GM19452 (cell line): Measurements from ENCODE around the gene MMRN1.

Experiments
- ATAC-seq: cut with Tn5 transposase; IDR thresholded peaks from one replicate; pipeline ENCODE4 v1.9.1; 2021; ENCODE audit not compliant: unreplicated experiment

Gene MMRN1

DNA sequence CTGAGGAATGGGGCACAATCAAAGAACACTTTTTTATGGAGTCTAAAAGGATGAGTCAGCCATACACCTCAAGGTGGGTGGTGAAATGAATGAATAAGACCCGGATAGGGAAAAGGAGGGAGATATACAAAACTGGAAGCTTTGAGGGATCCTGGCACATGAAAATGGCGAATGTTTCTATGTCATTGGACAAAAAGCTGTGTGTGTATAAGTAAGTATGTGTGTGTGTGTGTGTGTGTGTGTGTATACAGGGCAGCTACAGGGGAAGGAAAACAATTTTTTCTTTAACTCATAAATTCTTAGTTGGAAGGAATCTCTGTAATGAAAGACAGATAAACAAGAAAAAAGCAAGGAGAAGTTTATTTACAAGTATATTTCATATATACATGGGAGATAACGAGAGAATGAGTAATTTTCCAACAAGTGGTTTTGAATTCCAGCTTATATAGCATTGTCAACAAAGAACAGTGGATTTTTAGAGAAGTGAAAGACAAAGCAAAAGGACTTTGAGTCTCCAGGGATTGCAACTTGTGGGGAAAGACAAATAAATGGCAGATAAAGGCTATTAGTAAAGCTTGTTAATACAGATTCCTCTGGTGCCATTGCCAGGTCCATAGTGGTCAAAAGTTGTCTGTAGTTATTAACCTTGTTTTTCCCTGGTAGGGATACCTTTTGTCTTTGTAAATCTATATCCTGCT lies 99.7 kb downstream of the MMRN1 start:
- ATAC-seq = no peak

- ATAC-seq = no peak
Measured at GRCh38 chr4:89995006-89995405, 100.4 kb downstream of the MMRN1 start.

DNA sequence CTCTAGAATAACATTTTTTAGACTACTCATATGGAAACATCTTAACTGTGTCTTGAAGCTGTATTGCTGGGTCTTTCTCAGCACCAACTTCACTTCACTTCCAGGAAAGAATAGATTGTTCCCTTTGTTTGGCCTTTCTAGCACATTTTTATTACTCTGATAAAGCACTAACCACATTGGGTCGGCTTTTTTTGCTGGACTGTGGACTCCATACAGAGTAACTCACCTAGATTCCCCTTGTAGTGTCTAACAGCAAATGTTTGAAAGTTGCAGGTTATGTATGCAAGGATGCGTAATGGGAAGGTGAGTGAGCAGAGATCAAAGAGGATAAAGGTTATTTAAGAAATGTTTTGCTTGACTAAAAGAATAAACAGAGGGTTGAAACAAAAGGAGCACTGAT lies 101.2 kb downstream of the MMRN1 start:
- no peak for ATAC-seq

- ATAC-seq = no peak
Measured at GRCh38 chr4:89997171-89997704, 102.6 kb downstream of the MMRN1 start.

DNA sequence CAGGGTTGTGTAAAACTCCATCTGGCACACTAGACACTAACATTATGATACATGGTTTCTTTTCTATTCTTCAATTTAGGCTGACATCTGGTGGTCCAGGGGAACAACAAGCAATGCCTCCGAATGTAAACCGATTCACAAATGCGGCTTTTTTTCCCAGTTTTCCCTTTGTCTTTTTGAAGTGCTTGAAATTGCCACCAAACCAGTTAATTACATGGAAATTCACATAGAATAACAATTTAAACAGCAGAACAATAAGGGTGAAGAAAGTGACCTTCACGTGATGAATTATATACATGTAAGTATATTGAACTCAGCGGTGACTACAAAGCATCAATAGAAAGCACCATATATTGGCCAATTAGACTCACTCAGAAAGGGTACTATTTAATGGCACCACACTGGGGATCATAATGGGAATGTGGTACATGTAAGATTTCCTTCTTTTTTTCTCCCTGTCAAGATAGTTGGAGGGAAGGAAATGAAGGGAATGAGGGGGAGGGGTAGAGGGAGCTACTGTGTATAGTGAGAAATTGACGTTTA lies 103.9 kb downstream of the MMRN1 start:
- no peak for ATAC-seq

- ATAC-seq = no peak
Measured at GRCh38 chr4:90001023-90001422, 106.4 kb downstream of the MMRN1 start.

DNA sequence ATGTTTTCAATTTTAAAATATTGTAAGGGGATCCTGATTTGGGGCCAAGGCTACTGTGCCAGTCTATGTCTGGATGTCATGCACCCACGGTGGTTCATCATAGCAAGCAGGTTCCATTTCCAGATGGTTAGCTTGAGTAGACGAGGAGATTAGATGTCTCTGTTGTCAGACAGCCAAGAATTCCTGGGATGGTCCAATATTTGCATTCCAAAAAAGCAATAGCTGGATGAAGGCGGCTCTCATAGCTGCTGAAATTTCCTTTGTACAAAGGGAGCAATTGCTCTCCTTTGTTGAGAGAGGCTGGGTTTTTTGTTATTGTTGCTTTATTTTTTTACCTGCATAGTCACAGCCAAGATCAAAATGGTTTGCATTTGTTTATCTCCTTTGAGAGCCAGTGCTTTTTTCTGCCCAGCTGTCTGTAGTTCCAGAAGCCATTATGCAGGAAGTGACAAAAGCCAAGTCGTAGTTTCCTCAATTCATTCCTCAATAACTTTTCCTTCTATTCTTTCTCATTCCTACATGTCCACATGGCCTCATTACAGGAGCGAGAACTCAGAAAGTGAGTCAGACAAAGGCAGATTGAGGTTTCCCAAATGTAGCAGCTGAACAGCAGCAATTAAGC lies 107.9 kb downstream of the MMRN1 start:
- no peak for ATAC-seq
